C1 segment of cervical spinal cord (tissue), 14 donors: Measurements from ENCODE around the gene CPA4.
"Not testable (repeated sequence)": the region's sequence is repeated elsewhere in the genome, so short reads cannot be mapped to it uniquely, and the experiment has no call there.

ENCODE experiments used
- DNase-seq, 14 donors: peaks; one replicate each; lab custom pipeline; 2025; lab: John Stamatoyannopoulos, UW

Gene CPA4

GRCh38 chr7:130301501-130302020 lies 8.6 kb downstream of the CPA4 start:
- DNase-seq: no peak

DNA sequence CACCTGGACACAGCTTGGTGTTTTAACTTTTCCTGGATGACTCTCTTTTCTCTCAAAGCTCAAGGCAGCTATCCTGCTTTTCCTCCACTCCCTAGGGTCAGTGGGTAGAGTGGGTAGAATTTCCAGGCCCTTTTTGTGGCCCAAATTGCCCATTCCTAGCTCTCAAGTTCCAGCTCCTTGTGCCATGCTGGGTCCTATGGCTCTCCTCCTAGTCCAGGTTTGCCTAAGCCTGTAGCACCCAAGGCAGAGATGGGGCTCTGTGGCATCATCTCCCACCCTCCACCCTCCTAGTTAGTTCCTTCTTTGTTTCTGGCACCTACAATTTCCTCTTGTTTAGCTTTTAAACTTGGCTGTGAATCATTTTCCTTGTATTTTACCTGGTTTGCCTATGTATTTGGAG lies 9.7 kb downstream of the CPA4 start:
- DNase-seq: no peak

DNA sequence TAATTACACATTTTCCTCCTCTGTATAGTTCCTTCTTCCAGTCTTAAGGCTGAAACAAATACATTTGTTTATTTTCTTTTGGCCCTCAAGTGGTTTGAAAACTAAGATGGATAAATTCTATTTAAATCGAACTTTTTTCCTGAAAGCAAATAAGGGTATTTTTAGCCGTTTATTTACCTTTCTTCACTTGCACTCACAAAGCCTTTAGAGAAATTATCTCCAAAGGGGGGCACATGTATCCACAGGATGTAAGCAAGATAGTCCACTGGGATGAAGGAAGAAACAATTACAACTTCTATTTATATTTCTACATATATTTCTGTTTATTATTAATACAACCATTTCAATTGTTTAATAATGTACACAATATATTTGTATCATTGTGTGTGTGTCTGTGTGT lies 10.2 kb downstream of the CPA4 start:
- no peak for DNase-seq

- no peak for DNase-seq
These were observed 10.6 kb downstream of the CPA4 start for GRCh38 chr7:130303551-130303950.

- no peak for DNase-seq
These were observed 11.0 kb downstream of the CPA4 start for GRCh38 chr7:130303982-130304381.

- DNase-seq: no peak
These were observed 11.9 kb downstream of the CPA4 start for GRCh38 chr7:130304878-130305277.

DNA sequence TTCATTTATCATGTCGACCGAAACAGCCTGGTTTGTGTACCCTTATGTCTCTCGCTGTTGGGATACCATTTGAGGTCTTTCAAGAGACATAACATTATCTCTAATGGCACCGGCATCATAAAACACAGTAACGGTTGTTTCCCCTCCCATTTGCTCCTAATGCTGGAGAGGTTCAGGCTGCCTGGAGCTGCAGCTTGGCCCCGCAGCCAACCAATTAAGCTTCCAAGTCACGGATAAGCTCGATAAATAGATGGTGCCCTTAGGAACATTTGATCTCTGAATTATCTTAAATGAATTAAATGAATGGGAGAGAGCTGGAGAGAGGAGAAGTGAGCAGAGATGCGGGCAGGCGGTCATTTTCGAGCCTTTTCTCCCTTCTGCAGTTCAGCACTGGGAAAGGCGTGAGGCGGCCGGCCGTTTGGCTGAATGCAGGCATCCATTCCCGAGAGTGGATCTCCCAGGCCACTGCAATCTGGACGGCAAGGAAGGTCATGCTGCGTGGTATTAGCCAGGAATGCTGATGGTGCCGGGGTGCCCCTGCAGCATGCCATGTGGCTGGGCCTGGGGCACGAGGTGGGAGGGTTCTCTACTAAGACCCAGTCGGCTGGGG lies 12.6 kb downstream of the CPA4 start:
- DNase-seq: no peak

DNA sequence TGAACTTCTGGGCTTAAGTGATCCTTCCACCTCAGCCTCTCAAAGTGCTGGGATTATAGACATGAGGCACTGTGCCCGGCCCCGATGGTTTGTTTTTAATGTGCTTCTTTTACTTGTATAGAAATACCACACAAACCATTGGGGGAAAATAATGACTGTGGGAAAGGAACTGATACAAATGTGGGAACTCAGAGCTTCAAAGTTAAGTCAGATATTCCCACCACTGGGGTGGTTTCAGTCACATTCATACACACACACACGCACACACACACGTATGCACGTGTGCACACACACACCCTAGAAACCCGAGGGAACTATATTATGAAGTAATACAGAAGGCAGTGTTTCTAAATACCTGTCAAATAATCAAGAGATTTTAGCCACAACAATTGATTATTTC lies 17.0 kb downstream of the CPA4 start:
- no peak for DNase-seq

GRCh38 chr7:130314305-130314704 lies 21.3 kb downstream of the CPA4 start:
- no peak for DNase-seq

- no peak for DNase-seq
These were observed 26.6 kb downstream of the CPA4 start for GRCh38 chr7:130319541-130319940.

- not testable (repeated sequence) for DNase-seq
These were observed 28.7 kb downstream of the CPA4 start for GRCh38 chr7:130321542-130322229.

DNA sequence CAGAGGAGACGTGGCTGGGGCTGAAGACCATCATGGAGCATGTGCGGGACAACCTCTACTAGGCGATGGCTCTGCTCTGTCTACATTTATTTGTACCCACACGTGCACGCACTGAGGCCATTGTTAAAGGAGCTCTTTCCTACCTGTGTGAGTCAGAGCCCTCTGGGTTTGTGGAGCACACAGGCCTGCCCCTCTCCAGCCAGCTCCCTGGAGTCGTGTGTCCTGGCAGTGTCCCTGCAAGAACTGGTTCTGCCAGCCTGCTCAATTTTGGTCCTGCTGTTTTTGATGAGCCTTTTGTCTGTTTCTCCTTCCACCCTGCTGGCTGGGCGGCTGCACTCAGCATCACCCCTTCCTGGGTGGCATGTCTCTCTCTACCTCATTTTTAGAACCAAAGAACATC lies 29.7 kb downstream of the CPA4 start:
- DNase-seq: no peak

GRCh38 chr7:130324306-130324943 lies 31.5 kb downstream of the CPA4 start:
- no peak for DNase-seq

- no peak for DNase-seq
These were observed 36.7 kb downstream of the CPA4 start for GRCh38 chr7:130329681-130330080.

DNA sequence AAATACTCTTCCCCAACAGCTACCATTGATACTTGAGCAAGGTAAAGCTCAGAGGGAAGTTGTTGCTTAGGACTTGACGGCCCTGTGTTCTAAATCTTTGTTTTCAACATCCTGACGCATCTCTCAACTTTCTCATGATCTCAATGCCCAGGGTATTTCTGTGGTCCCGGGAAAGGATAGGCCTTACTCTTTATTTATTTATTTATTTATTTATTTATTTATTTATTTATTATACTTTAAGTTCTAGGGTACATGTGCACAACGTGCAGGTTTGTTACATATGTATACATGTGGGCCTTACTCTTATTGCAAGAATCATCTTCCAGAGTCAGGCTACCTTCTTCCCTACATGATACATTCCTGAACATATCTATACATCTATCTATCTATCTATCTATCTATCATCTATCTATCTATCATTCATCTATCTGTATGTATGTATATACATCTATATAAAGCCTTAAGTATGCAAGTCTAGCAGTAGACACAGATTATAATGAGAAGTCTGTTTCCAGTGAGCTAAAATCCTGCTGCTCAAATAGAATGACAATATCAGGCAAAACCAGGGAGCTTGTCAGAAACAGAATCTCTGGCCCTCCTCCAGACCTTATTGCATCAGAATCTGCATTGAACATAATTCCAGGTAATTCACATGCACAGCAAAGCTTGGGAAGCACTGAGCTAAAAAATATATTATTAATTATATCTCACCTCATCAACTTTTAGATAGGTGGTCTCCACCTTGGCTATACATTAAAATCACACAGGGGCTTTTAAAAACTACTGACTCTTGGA lies 39.5 kb downstream of the CPA4 start:
- DNase-seq: no peak

DNA sequence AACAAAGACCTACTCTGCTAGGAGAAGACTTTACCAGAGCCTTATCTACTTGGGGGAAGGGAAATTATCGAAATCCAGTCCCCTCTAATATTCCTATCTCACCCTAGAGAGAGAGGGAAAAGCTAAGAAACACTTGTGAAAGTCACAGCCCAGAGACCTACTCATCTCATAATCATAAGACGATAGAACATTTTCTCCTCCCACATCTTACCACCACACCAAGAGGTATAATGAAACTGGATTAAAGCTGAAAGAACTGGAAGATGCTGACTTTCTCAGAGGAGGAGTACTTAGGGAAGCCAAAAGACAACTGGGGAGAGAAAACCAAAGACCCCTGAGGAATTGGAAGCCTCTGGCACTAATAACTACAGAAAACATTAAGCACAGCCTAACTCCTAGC lies 40.9 kb downstream of the CPA4 start:
- DNase-seq: no peak

DNA sequence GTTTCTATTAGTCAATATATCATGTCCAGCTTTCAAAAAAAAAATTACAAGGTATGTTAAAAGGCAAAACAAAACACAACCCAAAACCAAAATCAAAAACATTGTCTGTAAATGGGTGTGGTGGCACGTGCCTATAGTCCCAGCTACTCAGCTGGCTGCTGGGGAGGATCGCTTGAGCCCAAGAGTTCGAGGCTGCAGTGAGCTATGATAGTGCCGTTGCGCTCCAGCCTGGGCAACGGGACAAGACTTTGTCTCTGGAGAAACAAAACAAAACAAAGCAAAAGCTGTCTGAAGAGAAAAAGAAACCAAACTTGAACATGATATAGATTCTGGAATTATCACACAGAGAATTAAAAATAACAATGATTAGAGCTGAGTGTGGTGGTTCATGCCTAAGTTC lies 41.3 kb downstream of the CPA4 start:
- no peak for DNase-seq

GRCh38 chr7:130337410-130337971 lies 44.5 kb downstream of the CPA4 start:
- no peak for DNase-seq

DNA sequence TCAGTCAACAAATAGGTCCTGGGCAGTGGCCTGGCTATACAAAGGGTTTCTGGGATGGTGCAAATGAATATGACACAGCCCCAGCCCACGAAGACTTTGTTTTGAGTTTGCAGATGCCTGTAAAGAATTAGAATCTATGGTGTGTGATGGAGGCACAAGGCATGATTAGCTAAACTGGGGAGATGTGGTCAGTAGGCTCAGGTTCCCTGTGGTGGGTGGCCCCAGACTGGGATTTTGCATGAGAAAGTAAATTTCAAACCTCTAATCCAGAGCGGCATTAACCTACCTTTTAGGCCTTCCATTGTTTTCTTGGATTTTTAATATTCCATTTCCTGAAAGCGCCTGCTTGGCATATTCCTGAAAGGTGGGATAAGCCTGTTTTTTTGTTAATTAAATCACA lies 45.3 kb downstream of the CPA4 start:
- DNase-seq: no peak

DNA sequence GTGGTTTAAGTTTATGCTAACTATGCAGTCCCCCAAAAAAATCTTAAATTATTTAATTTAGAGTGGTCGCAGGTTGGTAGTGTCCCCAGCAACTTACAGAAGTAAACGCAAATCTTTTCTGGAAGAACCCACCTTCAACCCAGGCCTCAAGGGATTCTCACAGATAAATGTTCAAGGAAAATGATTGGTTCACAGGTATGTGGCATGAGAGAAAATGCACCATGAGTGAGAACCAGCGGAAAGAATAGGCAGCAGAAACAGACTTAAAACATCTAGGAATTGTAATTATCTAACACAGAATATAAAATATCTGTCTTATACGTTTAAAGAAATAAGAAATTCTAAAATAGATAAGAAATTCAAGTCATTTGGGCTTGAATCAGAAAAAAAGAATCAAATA lies 48.9 kb downstream of the CPA4 start:
- DNase-seq: no peak

GRCh38 chr7:130342701-130343380 lies 49.9 kb downstream of the CPA4 start:
- no peak for DNase-seq
